ENCODE data around the gene EHMT1. TPM values are rescaled to one million over a fixed set of nuclear protein-coding genes. Genes with fewer than 3 reads are reported as not detected.

EHMT1 gene
- total RNA-seq, 1 experiment from 2014 or later = 112 TPM

DNA sequence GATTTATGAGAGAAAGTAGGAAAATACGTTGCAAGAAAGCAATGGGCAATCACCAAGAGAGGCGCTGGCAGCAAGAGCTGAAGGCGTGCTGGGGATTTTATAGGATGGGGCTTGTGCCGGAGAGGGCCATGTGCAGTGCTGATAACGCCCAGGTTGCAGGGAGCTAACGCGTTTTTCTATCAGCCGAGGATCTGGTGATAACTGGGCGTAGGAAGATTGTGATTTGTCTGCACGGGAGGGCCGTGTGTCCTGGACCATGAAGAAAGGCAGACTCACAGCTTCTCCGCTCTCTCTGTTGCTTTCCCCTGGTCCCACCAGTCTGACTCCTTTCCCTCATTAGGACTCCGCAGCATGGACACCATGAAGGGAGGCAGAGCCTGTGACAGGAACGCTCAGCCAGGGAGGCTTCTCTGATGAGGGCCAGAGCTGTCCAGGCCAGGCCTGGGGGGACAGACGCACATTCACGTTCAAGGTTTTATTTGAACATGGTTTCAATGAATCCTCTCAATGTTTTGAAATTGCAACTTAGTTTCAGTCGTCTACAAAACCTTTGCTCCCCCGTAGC is 246.9 kb downstream of the EHMT1 start:
- no peak overlapping the region for H3K23ac ChIP-seq (ENCODE audit: insufficient read length, low read depth, low read length)
- no peak for DNase-seq

More for the DNA sequence above, 246.9 kb downstream of the EHMT1 start:
- Histone ChIP-seq H3K27me3 (ENCODE audit: insufficient read depth, low read length) (no peaks in the 10 kb centered on the region), H4K91ac (ENCODE audit: insufficient read length, low read depth, low read length) (no peak overlapping the region), H3K4me1 (ENCODE audit: insufficient read depth, low read length) (no peaks in the 10 kb centered on the region), H3K79me2 (ENCODE audit: insufficient read depth, low read length) (no peaks in the 10 kb centered on the region), H3K14ac (ENCODE audit: insufficient read depth, low read length) (no peak overlapping the region), H4K8ac (replicated peaks; ENCODE audit: insufficient read length, low read depth, low read length) (no peak overlapping the region), H2BK5ac (ENCODE audit: insufficient read length, low read length) (no peak overlapping the region), H2AFZ (ENCODE audit: low read length) (no peak overlapping the region), H3K9ac (ENCODE audit: extremely low read depth, insufficient read length, low read length) (no peak overlapping the region), H3K56ac (ENCODE audit: insufficient read length, low read depth, low read length) (no peak overlapping the region), H3K18ac (ENCODE audit: insufficient read length, low read depth, low read length) (no peak overlapping the region), H2BK20ac (ENCODE audit: low read depth, low read length, poor library complexity, severe bottlenecking) (no peak overlapping the region), H3K4ac (ENCODE audit: low read depth, low read length) (no peak overlapping the region), H3K4me2 (ENCODE audit: insufficient read depth, insufficient read length, low read length) (no peak overlapping the region), H3K79me1 (ENCODE audit: insufficient read depth, low read depth, low read length, poor library complexity, severe bottlenecking) (no peaks in the 10 kb centered on the region), H2AK5ac (ENCODE audit: insufficient read length, low read length) (no peak overlapping the region), H3T11ph (ENCODE audit: low read length) (no peak overlapping the region), H3K23me2 (ENCODE audit: insufficient read length, low read depth, low read length, poor library complexity, severe bottlenecking) (no peaks in the 10 kb centered on the region), H3K27ac (ENCODE audit: insufficient read length, low read depth, low read length) (no peak overlapping the region), H2BK12ac (ENCODE audit: insufficient read length, low read depth, low read length) (no peak overlapping the region), H2BK15ac (ENCODE audit: low read depth, low read length) (no peak overlapping the region), H2BK120ac (ENCODE audit: low read depth, low read length, poor library complexity, severe bottlenecking) (no peak overlapping the region), H4K5ac (ENCODE audit: insufficient read length, low read depth, low read length) (no peak overlapping the region), H4K20me1 (ENCODE audit: control insufficient read depth, insufficient read depth, insufficient read length) (no peaks in the 10 kb centered on the region), H3K9me3 (ENCODE audit: control insufficient read depth, low read depth, low read length) (no peaks in the 10 kb centered on the region)
- H3K4me3 Mint-ChIP-seq = no peak overlapping the region
- peaks cover 8 to 14% of the 10 kb centered on the region in 2 experiments; a peak in 4 of 5 replicates for H3K9me3 Mint-ChIP-seq
- H3K4me1 Mint-ChIP-seq = no peaks in the 10 kb centered on the region
- TF ChIP-seq, protein P1, sequence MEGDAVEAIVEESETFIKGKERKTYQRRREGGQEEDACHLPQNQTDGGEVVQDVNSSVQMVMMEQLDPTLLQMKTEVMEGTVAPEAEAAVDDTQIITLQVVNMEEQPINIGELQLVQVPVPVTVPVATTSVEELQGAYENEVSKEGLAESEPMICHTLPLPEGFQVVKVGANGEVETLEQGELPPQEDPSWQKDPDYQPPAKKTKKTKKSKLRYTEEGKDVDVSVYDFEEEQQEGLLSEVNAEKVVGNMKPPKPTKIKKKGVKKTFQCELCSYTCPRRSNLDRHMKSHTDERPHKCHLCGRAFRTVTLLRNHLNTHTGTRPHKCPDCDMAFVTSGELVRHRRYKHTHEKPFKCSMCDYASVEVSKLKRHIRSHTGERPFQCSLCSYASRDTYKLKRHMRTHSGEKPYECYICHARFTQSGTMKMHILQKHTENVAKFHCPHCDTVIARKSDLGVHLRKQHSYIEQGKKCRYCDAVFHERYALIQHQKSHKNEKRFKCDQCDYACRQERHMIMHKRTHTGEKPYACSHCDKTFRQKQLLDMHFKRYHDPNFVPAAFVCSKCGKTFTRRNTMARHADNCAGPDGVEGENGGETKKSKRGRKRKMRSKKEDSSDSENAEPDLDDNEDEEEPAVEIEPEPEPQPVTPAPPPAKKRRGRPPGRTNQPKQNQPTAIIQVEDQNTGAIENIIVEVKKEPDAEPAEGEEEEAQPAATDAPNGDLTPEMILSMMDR (conservative IDR thresholded peaks at IDR 0.05) = no peak
- no CpG with 5 or more reads among the region's 18 CpGs for WGBS (ENCODE audit: extremely low coverage, insufficient read length, low lambda C conversion rate)
- peaks cover under 1 to 3% (median 2%) of the 10 kb centered on the region in 3 experiments; a peak in 2 of 7 replicates for H3K36me3 Mint-ChIP-seq (ENCODE audit: insufficient read depth in 1 of 3, low read depth in 3 of 3)
- H3K27ac Mint-ChIP-seq = no peak overlapping the region
- peaks cover 5% of the 10 kb centered on the region for H3K27me3 Mint-ChIP-seq (ENCODE audit: low read depth)

Data from H9 (cell line).